ENCODE data around the gene TRPM3. TPM values are rescaled to one million over a fixed set of nuclear protein-coding genes. Genes with fewer than 3 reads are reported as not detected.

TRPM3 gene
- total and polyA plus RNA-seq, 10 donors: 0.02 to 6.7 (median 1.6) TPM

- 84 to 100% (median 91%) methylated on average over 1 of the region's 1 CpG for WGBS, 5 donors
- intact Hi-C loops (cut with DNase I; ENCODE audit: low total_unique reads): no loop called here
These were observed 186.8 kb downstream of the TRPM3 start for GRCh38 chr9:70934642-70935041.

GRCh38 chr9:70933321-70933720 lies 188.1 kb downstream of the TRPM3 start:
- no peaks in the 10 kb centered on the region for H3K9me3 ChIP-seq
- no peak for TF ChIP-seq CTCF (IDR thresholded peaks at IDR 0.05 in 8 of 11, conservative IDR thresholded peaks at IDR 0.05 in 3 of 11)
- TF ChIP-seq POLR2AphosphoS5 (IDR thresholded peaks at IDR 0.05): no peak
- TF ChIP-seq POLR2A (IDR thresholded peaks at IDR 0.05): no peak
- no peaks in the 10 kb centered on the region for H3K4me1 ChIP-seq
- H3K4me3 ChIP-seq: no peak overlapping the region
- no peaks in the 10 kb centered on the region for H3K36me3 ChIP-seq
- intact Hi-C loops (cut with DNase I; ENCODE audit: low total_unique reads): no loop called here
- H3K27ac ChIP-seq: no peak overlapping the region
- no peaks in the 10 kb centered on the region for H3K27me3 ChIP-seq (replicated peaks in 1 of 7)
- WGBS, 5 donors: 82 to 97% (median 93%) methylated on average over 1 of the region's 1 CpG
- DNase-seq: no peak

More at GRCh38 chr9:70934642-70935041, 186.8 kb downstream of the TRPM3 start:
- no peak for DNase-seq
- Histone ChIP-seq H3K27ac (no peak overlapping the region), H3K4me3 (no peak overlapping the region), H3K4me1 (no peaks in the 10 kb centered on the region), H3K9me3 (no peaks in the 10 kb centered on the region), H3K36me3 (no peaks in the 10 kb centered on the region), H3K27me3 (replicated peaks in 1 of 7) (no peaks in the 10 kb centered on the region)
- TF ChIP-seq POLR2A (IDR thresholded peaks at IDR 0.05): no peak
- TF ChIP-seq CTCF (IDR thresholded peaks at IDR 0.05 in 8 of 11, conservative IDR thresholded peaks at IDR 0.05 in 3 of 11): no peak
- no peak for TF ChIP-seq POLR2AphosphoS5 (IDR thresholded peaks at IDR 0.05)

GRCh38 chr9:70932097-70932496 lies 189.3 kb downstream of the TRPM3 start:
- no peak overlapping the region for H3K27ac ChIP-seq
- H3K4me3 ChIP-seq: no peak overlapping the region
- no peaks in the 10 kb centered on the region for H3K9me3 ChIP-seq
- WGBS, 5 donors: 87 to 95% (median 90%) methylated on average over 1 of the region's 1 CpG
- no peaks in the 10 kb centered on the region for H3K36me3 ChIP-seq
- intact Hi-C loops (cut with DNase I; ENCODE audit: low total_unique reads): no loop called here
- DNase-seq: no peak
- no peaks in the 10 kb centered on the region for H3K27me3 ChIP-seq (replicated peaks in 1 of 7)
- H3K4me1 ChIP-seq: no peaks in the 10 kb centered on the region
- TF ChIP-seq POLR2AphosphoS5 (IDR thresholded peaks at IDR 0.05): no peak
- no peak for TF ChIP-seq CTCF (IDR thresholded peaks at IDR 0.05 in 8 of 11, conservative IDR thresholded peaks at IDR 0.05 in 3 of 11)
- no peak for TF ChIP-seq POLR2A (IDR thresholded peaks at IDR 0.05)

- intact Hi-C loops (cut with DNase I; ENCODE audit: low total_unique reads): loop anchor here (10.0 kb wide), 1 partner anchor 327 kb away; no protein-coding TSS in a partner anchor
- TF ChIP-seq POLR2A (IDR thresholded peaks at IDR 0.05) (no peak), POLR2AphosphoS5 (IDR thresholded peaks at IDR 0.05) (no peak), CTCF (IDR thresholded peaks at IDR 0.05 in 8 of 11, conservative IDR thresholded peaks at IDR 0.05 in 3 of 11) (no peak)
- Histone ChIP-seq H3K9me3 (no peaks in the 10 kb centered on the region), H3K27me3 (replicated peaks in 1 of 7) (no peaks in the 10 kb centered on the region), H3K27ac (no peak overlapping the region), H3K4me1 (peaks cover 0 to 5% (median 0%) of the 10 kb centered on the region in 6 donors), H3K36me3 (no peaks in the 10 kb centered on the region), H3K4me3 (no peak overlapping the region)
- 48 to 68% (median 55%) methylated on average over 2 of the region's 2 CpGs for WGBS, 5 donors
- no peak for DNase-seq
These were observed 193.9 kb downstream of the TRPM3 start for GRCh38 chr9:70927530-70927929.

All from spleen (tissue), 11 donors.